ENCODE results near the gene PARP16. TPM values are rescaled to one million over a fixed set of nuclear protein-coding genes. Genes with fewer than 3 reads are reported as not detected.
A peak's percentile ranks its signal among the peaks of the same experiment; 100 is the strongest.

Gene PARP16
- total and polyA plus RNA-seq, 2 experiments from 2014 or later: 3.6 to 4.1 TPM

- Mint-ChIP-seq H3K27ac (no peak overlapping the region), H3K36me3 (ENCODE audit: low read depth) (peaks cover 20% of the 10 kb centered on the region), H3K27me3 (ENCODE audit: insufficient read depth, low read depth, poor library complexity) (peaks cover 9% of the 10 kb centered on the region), H3K4me3 (no peak overlapping the region), H3K9me3 (no peaks in the 10 kb centered on the region), H3K4me1 (peaks cover 66% of the 10 kb centered on the region)
- Histone ChIP-seq H3K4me2 (peak overlapping the region; percentile 43), H3K27ac (ENCODE audit: low read depth) (no peak overlapping the region), H4K20me1 (replicated peaks; ENCODE audit: insufficient read depth) (no peaks in the 10 kb centered on the region; the same call in 1 of the 2 replicates), H3K4me3 (no peak overlapping the region), H3K36me3 (ENCODE audit: insufficient read depth) (no peaks in the 10 kb centered on the region), H3K79me2 (replicated peaks; ENCODE audit: insufficient read depth) (no peaks in the 10 kb centered on the region), H3K4me1 (ENCODE audit: insufficient read depth) (peaks cover 69% of the 10 kb centered on the region), H3F3A (replicated peaks; ENCODE audit: low read depth) (peaks cover 13% of the 10 kb centered on the region; the same call in 1 of the 2 replicates), H3K9me2 (ENCODE audit: insufficient read depth) (no peaks in the 10 kb centered on the region), H3K27me3 (ENCODE audit: insufficient read depth) (no peaks in the 10 kb centered on the region), H2AFZ (no peak overlapping the region)
- DNase-seq (ENCODE audit: low spot score) (peak; percentile 51), ATAC-seq (peak; percentile 60)
- TF ChIP-seq, protein P1, sequence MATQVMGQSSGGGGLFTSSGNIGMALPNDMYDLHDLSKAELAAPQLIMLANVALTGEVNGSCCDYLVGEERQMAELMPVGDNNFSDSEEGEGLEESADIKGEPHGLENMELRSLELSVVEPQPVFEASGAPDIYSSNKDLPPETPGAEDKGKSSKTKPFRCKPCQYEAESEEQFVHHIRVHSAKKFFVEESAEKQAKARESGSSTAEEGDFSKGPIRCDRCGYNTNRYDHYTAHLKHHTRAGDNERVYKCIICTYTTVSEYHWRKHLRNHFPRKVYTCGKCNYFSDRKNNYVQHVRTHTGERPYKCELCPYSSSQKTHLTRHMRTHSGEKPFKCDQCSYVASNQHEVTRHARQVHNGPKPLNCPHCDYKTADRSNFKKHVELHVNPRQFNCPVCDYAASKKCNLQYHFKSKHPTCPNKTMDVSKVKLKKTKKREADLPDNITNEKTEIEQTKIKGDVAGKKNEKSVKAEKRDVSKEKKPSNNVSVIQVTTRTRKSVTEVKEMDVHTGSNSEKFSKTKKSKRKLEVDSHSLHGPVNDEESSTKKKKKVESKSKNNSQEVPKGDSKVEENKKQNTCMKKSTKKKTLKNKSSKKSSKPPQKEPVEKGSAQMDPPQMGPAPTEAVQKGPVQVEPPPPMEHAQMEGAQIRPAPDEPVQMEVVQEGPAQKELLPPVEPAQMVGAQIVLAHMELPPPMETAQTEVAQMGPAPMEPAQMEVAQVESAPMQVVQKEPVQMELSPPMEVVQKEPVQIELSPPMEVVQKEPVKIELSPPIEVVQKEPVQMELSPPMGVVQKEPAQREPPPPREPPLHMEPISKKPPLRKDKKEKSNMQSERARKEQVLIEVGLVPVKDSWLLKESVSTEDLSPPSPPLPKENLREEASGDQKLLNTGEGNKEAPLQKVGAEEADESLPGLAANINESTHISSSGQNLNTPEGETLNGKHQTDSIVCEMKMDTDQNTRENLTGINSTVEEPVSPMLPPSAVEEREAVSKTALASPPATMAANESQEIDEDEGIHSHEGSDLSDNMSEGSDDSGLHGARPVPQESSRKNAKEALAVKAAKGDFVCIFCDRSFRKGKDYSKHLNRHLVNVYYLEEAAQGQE (IDR thresholded peaks at IDR 0.05; ENCODE audit: unreplicated experiment): no peak
- no peak for TF ChIP-seq NANOG (IDR thresholded peaks at IDR 0.05; ENCODE audit: borderline replicate concordance)
- TF ChIP-seq EZH2 (IDR thresholded peaks at IDR 0.05; ENCODE audit: low read depth, unreplicated experiment): no peak
- no peak for TF ChIP-seq CTCF (conservative IDR thresholded peaks at IDR 0.05; ENCODE audit: low read depth in 2 of 2)
These were observed 48.0 kb upstream of the PARP16 start for GRCh38 chr15:65334586-65335231.

GRCh38 chr15:65333856-65334255 is 47.2 kb upstream of the PARP16 start:
- peak overlapping the region; percentile 43 for H3K4me2 ChIP-seq
- Mint-ChIP-seq H3K27me3 (ENCODE audit: insufficient read depth, low read depth, poor library complexity) (peaks cover 9% of the 10 kb centered on the region), H3K4me3 (no peak overlapping the region; the same call in 2 of the 3 replicates)
- TF ChIP-seq EZH2 (IDR thresholded peaks at IDR 0.05; ENCODE audit: low read depth, unreplicated experiment) (no peak), JUNB (IDR thresholded peaks at IDR 0.05; ENCODE audit: unreplicated experiment) (no peak), ZNF462 (CRISPR knock-in tag; IDR thresholded peaks at IDR 0.05) (no peak), ZNF331 (CRISPR knock-in tag; IDR thresholded peaks at IDR 0.05; ENCODE audit: low read depth) (no peak)
- TF ChIP-seq, protein P2, sequence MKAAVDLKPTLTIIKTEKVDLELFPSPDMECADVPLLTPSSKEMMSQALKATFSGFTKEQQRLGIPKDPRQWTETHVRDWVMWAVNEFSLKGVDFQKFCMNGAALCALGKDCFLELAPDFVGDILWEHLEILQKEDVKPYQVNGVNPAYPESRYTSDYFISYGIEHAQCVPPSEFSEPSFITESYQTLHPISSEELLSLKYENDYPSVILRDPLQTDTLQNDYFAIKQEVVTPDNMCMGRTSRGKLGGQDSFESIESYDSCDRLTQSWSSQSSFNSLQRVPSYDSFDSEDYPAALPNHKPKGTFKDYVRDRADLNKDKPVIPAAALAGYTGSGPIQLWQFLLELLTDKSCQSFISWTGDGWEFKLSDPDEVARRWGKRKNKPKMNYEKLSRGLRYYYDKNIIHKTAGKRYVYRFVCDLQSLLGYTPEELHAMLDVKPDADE (IDR thresholded peaks at IDR 0.05): no peak

More at GRCh38 chr15:65333856-65334255, 47.2 kb upstream of the PARP16 start:
- H3K4me1 Mint-ChIP-seq: peaks cover 61% of the 10 kb centered on the region
- no peaks in the 10 kb centered on the region for H3K79me2 ChIP-seq (replicated peaks; ENCODE audit: insufficient read depth)
- ATAC-seq (peak; percentile 4), DNase-seq (ENCODE audit: low spot score) (no peak)
- 0 out of 2 replicates have a peak, but pooled peaks cover 9% of the 10 kb centered on the region for H3F3A ChIP-seq (replicated peaks; ENCODE audit: low read depth)
- H4K20me1 ChIP-seq (replicated peaks; ENCODE audit: insufficient read depth): no peaks in the 10 kb centered on the region; the same call in 1 of the 2 replicates
- H3K27ac ChIP-seq (ENCODE audit: low read depth): no peak overlapping the region
- H3K4me1 ChIP-seq (ENCODE audit: insufficient read depth): peaks cover 61% of the 10 kb centered on the region
- H3K36me3 ChIP-seq (ENCODE audit: insufficient read depth): no peaks in the 10 kb centered on the region
- no peaks in the 10 kb centered on the region for H3K9me3 Mint-ChIP-seq
- peaks cover 24% of the 10 kb centered on the region for H3K36me3 Mint-ChIP-seq (ENCODE audit: low read depth)
- H3K27me3 ChIP-seq (ENCODE audit: insufficient read depth): no peaks in the 10 kb centered on the region
- peak overlapping the region; percentile 66; the same call in 1 of the 2 replicates for H3K27ac Mint-ChIP-seq
- no peak overlapping the region for H3K4me3 ChIP-seq
- H2AFZ ChIP-seq: no peak overlapping the region
- no peaks in the 10 kb centered on the region for H3K9me2 ChIP-seq (ENCODE audit: insufficient read depth)
